AG09309 (cell line): ENCODE measurements around the gene ANKRD33B.

Experiments used
- DNase-seq: peaks from one replicate; pipeline ENCODE4 v3.0.0-alpha.2; 2010; ENCODE audit warnings: low read depth
- H3K4me3 ChIP-seq: 2 replicates; pipeline ENCODE4 v1.5.1; 2011; ENCODE audit warnings: mild to moderate bottlenecking, low read depth, low read length, moderate library complexity; ENCODE audit not compliant: control insufficient read depth
- CTCF ChIP-seq: IDR thresholded peaks from 2 replicates; pipeline ENCODE4 v1.5.1; 2011; ENCODE audit warnings: mild to moderate bottlenecking, low read depth, low read length, inconsistent platforms; ENCODE audit not compliant: insufficient read depth, control insufficient read depth; ENCODE audit errors: missing control alignments

ANKRD33B gene

GRCh38 chr5:10588779-10589447 is 25.0 kb downstream of the ANKRD33B start:
- no peak for TF ChIP-seq CTCF
- no peak overlapping the region for H3K4me3 ChIP-seq
- DNase-seq, result no peak

GRCh38 chr5:10590226-10590999 is 26.5 kb downstream of the ANKRD33B start:
- no peak for DNase-seq
- H3K4me3 ChIP-seq, result no peak overlapping the region
- TF ChIP-seq CTCF, result no peak

- DNase-seq, result no peak
- no peak overlapping the region for H3K4me3 ChIP-seq
- TF ChIP-seq CTCF, result no peak
Observed at GRCh38 chr5:10591159-10591558, 27.3 kb downstream of the ANKRD33B start.

GRCh38 chr5:10591966-10592365 is 28.1 kb downstream of the ANKRD33B start:
- DNase-seq, result no peak
- no peak for TF ChIP-seq CTCF
- no peak overlapping the region for H3K4me3 ChIP-seq

GRCh38 chr5:10592601-10593000 is 28.7 kb downstream of the ANKRD33B start:
- H3K4me3 ChIP-seq, result no peak overlapping the region
- TF ChIP-seq CTCF, result no peak
- DNase-seq, result no peak

GRCh38 chr5:10593531-10594181 is 29.8 kb downstream of the ANKRD33B start:
- no peak for TF ChIP-seq CTCF
- H3K4me3 ChIP-seq, result no peak overlapping the region
- DNase-seq, result no peak
